WI38 (cell line): ENCODE measurements around the gene SCAMP3.

Source experiments
- H3K4me3 ChIP-seq: 2 replicates; pipeline ENCODE4 v1.5.1; 2011; ENCODE audit warnings: low read depth, mild to moderate bottlenecking, control low read depth, low read length
- CTCF ChIP-seq: IDR thresholded peaks from 2 replicates; pipeline ENCODE4 v1.5.1; 2012; ENCODE audit warnings: low read depth, mild to moderate bottlenecking, control low read depth, low read length

Gene SCAMP3

DNA sequence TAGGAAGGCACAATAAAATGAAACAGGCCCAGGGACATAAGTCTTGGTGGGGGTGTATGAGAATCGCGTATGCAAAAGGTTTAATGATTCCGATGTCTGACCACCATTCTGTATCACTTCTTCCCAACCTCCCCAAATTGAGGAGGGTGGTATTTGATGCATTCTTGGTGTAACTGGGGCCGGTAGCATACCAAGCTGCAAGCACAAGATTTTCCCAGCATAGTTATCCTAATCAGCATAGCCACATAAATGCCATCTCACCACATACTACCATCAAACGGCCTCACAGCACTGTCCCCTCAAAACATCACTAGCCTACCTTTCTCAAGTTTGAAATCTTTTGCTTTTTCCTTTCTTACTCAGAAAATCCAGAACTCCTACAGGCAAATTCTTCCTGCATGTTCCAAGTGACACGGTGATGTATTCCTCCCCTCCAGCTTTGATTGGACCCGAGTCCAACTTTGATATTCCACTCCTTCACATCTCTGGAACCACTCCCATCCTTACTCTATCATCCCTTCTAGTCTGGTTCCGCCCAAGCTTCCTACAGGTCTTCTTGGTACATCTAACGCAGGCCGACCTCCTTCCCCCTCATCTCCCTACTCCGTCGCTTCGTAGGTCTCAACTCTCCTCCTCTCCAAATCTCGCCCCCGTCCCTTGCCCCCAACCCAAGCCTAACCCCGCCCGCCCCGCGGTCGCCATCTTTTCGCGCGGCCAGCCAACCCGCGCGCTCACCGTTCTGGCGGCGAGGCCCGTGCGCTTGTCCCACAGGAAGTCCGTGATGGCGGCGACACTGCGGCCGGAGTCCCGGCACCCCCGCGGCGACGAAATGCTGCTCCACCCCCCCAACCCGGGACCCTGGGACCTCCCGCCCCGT lies 10.5 kb upstream of the SCAMP3 start:
- TF ChIP-seq CTCF = no peak
- peak overlapping the region; percentile 85 for H3K4me3 ChIP-seq

- no peak for TF ChIP-seq CTCF
- no peak overlapping the region for H3K4me3 ChIP-seq
Measured at GRCh38 chr1:155269381-155269780, 7.2 kb upstream of the SCAMP3 start.

DNA sequence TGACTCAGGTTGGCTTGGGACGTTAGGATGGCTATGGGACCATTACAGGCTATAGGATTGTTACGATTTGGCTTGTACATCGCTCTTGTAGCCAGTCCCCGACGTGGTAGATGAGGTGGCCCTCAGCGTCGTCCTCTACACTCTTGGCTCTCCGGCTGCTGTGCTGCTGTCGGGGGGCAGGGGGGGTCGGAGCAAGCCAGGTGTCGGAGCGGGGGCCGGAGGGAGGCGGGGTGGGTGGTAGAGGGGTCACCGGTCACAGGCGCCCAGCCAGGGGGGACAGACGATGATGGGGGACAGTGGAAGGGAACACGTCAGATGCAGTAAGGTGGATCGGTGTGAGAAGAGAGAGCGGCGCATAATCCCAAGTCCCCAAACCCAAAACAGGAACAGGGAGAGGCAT lies 6.5 kb upstream of the SCAMP3 start:
- no peak for TF ChIP-seq CTCF
- H3K4me3 ChIP-seq = no peak overlapping the region

GRCh38 chr1:155267373-155267772 lies 5.2 kb upstream of the SCAMP3 start:
- H3K4me3 ChIP-seq = no peak overlapping the region
- no peak for TF ChIP-seq CTCF

- TF ChIP-seq CTCF = no peak
- no peak overlapping the region for H3K4me3 ChIP-seq
Measured at GRCh38 chr1:155266553-155266952, 4.4 kb upstream of the SCAMP3 start.

DNA sequence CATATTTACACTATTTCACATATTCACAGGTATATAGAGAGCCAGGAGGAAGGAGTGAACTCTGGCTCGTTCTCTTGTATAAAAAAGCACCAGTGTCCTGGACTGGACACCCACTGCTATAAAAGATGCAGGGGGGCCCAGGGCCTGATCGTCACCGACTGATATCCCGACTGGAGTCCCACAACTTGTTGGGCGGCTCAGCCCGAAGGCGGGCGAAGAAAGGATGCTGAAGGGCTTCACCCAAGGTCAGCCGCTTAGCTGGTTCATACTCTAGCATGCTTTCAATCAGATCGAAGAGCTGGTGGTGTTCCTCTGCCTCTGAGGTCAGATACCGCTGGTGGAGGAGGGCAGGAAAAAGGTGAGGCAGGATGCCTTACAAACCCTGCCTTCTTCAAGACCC lies 907 bp upstream of the SCAMP3 start:
- no peak for TF ChIP-seq CTCF
- no peak overlapping the region for H3K4me3 ChIP-seq

DNA sequence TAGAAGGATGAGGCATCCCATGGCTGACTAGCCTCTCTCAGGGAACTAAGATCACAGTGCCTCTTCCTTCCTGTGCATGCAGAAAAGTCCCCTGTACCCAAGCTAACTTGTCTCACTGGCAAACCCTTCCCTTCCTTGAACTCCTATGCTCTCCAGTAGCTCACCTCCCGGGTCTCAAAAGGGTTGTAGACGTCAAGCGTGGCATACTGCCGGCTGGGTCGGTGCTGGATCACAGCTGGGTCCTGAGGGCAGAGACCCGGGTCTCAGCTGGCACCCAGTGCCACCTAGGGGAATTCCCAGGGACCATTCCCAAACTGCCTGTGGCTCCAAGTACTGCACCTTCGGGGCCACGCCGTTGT lies 688 bp downstream of the SCAMP3 start:
- peak overlapping the region; percentile 89 for H3K4me3 ChIP-seq
- no peak for TF ChIP-seq CTCF
